HL-60 (cell line): Measurements from ENCODE around the gene ICOS.

Experiments used
- DNase-seq, 2 experiments: peaks; one replicate each; pipeline ENCODE4 v3.0.0-alpha.2; 2010 to 2020; ENCODE audit warnings: low read depth in 1 of 2, low spot score in 1 of 2
- H3K27ac ChIP-seq: fragments of 250-450 bp; sonication (Bioruptor Pico); replicated peaks from 2 replicates; pipeline ENCODE4 v1.5.1; 2020; ENCODE audit warnings: mild to moderate bottlenecking, moderate library complexity
- H3K27me3 ChIP-seq: fragments of 250-450 bp; sonication (Bioruptor Pico); 2 replicates; pipeline ENCODE4 v1.5.1; 2021; ENCODE audit warnings: mild to moderate bottlenecking, moderate library complexity; ENCODE audit not compliant: insufficient read depth, poor library complexity, severe bottlenecking
- H3K4me3 ChIP-seq: replicated peaks from 2 replicates; pipeline ENCODE4 v1.5.1; 2011; ENCODE audit warnings: mild to moderate bottlenecking, control low read depth, low read length; ENCODE audit not compliant: insufficient read depth
- CTCF ChIP-seq: IDR thresholded peaks from one replicate; pipeline ENCODE4 v1.5.1; 2011; ENCODE audit warnings: low read length, control low read depth, inconsistent platforms; ENCODE audit not compliant: insufficient read depth
- GABPA ChIP-seq: IDR thresholded peaks from 2 replicates; pipeline ENCODE4 v1.6.1; 2012; ENCODE audit warnings: low read depth
- POLR2AphosphoS5 ChIP-seq: IDR thresholded peaks from 2 replicates; pipeline ENCODE4 v1.6.1; 2012; ENCODE audit warnings: low read depth
- REST ChIP-seq: IDR thresholded peaks from 2 replicates; pipeline ENCODE4 v1.6.1; 2012; ENCODE audit warnings: low read depth; ENCODE audit not compliant: insufficient replicate concordance
- SPI1 ChIP-seq: IDR thresholded peaks from 2 replicates; pipeline ENCODE4 v1.6.1; 2012; ENCODE audit warnings: low read depth, mild to moderate bottlenecking, borderline replicate concordance

Gene ICOS

GRCh38 chr2:204005940-204006721, 69.6 kb downstream of the ICOS start:
- TF ChIP-seq CTCF (no peak), GABPA (no peak), REST (no peak), POLR2AphosphoS5 (no peak), SPI1 (no peak)
- H3K4me3 ChIP-seq: no peak overlapping the region

GRCh38 chr2:204008352-204008751, 71.8 kb downstream of the ICOS start:
- Histone ChIP-seq H3K27ac (no peak overlapping the region), H3K27me3 (no peaks in the 10 kb centered on the region), H3K4me3 (no peak overlapping the region)
- no peak for DNase-seq
- TF ChIP-seq SPI1 (no peak), CTCF (no peak)

More at GRCh38 chr2:204005940-204006721, 69.6 kb downstream of the ICOS start:
- H3K27me3 ChIP-seq: no peaks in the 10 kb centered on the region
- DNase-seq: no peak
- H3K27ac ChIP-seq: no peak overlapping the region

DNA sequence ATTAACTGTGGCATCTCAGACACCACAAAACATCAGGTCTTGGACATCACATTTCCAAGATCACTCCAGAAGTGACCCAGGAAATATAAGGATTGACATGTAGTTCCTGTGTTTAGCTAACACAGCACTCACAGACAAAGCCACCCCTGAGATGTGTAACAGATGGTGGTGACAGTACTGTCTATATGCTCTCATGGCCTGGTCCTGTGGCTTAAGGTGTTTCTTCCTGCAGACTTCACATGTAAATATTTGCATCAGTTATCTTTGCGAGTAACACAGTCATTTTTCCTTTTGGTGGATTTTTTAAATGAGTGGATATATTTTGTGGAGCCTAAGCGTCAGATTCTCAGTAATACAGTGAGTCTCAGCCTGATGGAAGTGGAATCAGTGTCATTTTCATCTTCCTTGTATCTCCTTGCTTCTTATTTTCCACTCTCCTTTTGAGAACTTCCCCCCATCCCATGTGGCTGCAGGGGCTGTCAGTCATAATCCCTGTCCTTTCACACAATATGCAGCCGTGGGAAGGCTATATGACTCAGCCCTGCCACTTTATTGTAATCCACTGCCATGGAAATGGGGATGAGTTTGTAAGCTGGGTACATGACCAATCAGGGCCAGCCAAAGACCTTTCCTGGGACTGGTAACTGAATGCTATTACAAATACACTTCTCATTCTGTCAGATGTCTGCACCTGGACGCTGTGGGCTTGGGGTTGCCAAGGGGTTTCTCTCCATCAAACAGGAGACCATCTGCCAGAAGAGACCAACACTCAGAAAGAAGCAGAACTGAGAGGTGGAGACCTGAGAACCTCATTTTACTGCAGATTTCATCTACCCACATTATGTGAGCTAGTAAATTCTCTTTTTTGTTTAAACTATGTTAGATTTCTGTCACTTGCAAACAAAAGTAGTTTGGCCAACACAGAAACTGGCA, 74.3 kb downstream of the ICOS start:
- no peak overlapping the region for H3K4me3 ChIP-seq
- TF ChIP-seq SPI1: no peak
- TF ChIP-seq REST: no peak
- TF ChIP-seq GABPA: no peak
- no peak for TF ChIP-seq CTCF
- TF ChIP-seq POLR2AphosphoS5: no peak
- DNase-seq: no peak
- H3K27ac ChIP-seq: no peak overlapping the region
- no peaks in the 10 kb centered on the region for H3K27me3 ChIP-seq
